ENCODE measurements around the gene CEACAM16.

DNA sequence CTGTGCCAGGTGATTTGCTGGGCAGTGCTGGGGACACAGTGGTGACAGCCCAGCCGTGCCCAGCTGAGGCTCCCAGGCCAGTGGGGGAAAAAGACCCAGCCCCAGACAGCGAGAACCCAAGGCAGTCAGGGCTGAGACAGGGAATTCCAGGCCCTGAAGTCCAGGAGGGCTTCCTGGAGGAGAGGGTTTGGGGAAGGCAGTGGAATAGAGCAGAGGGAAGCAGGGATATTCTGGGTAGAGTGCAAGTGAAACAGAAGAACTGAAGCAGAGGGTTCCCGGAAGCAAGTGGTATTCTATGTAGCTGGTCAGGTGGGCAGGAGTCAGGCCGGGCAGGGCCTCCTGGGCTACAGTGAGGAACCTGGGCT is 1.3 kb upstream of the CEACAM16 start:
- TF ChIP-seq SUZ12 (IDR thresholded peaks at IDR 0.05) (no peak), HDGF (IDR thresholded peaks at IDR 0.05; ENCODE audit: borderline replicate concordance) (no peak), FOXK2 (IDR thresholded peaks at IDR 0.05) (no peak), ZNF384 (IDR thresholded peaks at IDR 0.05) (no peak), TARDBP (IDR thresholded peaks at IDR 0.05) (no peak), SP1 (IDR thresholded peaks at IDR 0.05) (no peak), LEF1 (IDR thresholded peaks at IDR 0.05; ENCODE audit: borderline replicate concordance) (no peak), FOXM1 (IDR thresholded peaks at IDR 0.05; ENCODE audit: borderline replicate concordance) (no peak)

All from HEK293T (cell line).